ENCODE results near the gene IRF8. TPM values are rescaled to one million over a fixed set of nuclear protein-coding genes. Genes with fewer than 3 reads are reported as not detected.

The IRF8 gene
- polyA plus RNA-seq, 1 experiment: not detected

- Histone ChIP-seq H3K9me3 (ENCODE audit: control insufficient read depth, insufficient read depth, low read length) (no peaks in the 10 kb centered on the region; the same call in 1 of the 2 replicates), H3K27me3 (ENCODE audit: control insufficient read depth, insufficient read depth, low read length) (peaks cover 68% of the 10 kb centered on the region), H3K27ac (ENCODE audit: low read depth, low read length) (no peak overlapping the region), H3K4me3 (ENCODE audit: low read depth, low read length) (no peak overlapping the region)
- no peak for DNase-seq (ENCODE audit: low read depth, low spot score)
- TF ChIP-seq, protein P1, sequence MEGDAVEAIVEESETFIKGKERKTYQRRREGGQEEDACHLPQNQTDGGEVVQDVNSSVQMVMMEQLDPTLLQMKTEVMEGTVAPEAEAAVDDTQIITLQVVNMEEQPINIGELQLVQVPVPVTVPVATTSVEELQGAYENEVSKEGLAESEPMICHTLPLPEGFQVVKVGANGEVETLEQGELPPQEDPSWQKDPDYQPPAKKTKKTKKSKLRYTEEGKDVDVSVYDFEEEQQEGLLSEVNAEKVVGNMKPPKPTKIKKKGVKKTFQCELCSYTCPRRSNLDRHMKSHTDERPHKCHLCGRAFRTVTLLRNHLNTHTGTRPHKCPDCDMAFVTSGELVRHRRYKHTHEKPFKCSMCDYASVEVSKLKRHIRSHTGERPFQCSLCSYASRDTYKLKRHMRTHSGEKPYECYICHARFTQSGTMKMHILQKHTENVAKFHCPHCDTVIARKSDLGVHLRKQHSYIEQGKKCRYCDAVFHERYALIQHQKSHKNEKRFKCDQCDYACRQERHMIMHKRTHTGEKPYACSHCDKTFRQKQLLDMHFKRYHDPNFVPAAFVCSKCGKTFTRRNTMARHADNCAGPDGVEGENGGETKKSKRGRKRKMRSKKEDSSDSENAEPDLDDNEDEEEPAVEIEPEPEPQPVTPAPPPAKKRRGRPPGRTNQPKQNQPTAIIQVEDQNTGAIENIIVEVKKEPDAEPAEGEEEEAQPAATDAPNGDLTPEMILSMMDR (IDR thresholded peaks at IDR 0.05; ENCODE audit: low read depth, low read length): no peak
- CTCF ChIA-PET: interaction anchor here (1.6 kb wide), 1 partner anchor 108 kb away, joined by 5 read pairs; no protein-coding TSS in a partner anchor
- POLR2A ChIA-PET: no interaction called here
These were observed 30.3 kb downstream of the IRF8 start for GRCh38 chr16:85929259-85929721.

DNA sequence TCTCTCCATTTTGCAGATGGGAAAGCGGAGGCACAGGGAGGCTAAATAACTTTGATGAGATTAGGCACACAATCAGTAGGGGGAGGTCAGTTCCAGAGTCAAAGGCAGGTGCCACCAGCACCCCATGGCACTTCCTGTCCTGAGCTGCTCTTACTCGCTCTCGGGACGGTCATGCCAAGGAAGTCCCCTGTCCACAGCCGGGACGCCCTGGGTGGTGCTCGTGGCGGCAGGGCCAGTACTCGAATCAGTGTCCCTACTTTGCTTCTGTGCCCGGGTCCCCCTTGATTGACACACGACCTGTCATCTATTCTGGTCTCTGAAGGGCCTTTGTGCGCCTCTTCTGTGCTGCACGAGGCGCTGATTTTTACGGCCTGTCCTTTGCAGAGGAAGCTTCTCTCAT is 31.3 kb downstream of the IRF8 start:
- Histone ChIP-seq H3K27me3 (ENCODE audit: control insufficient read depth, insufficient read depth, low read length) (peaks cover 69% of the 10 kb centered on the region), H3K4me3 (ENCODE audit: low read depth, low read length) (no peak overlapping the region), H3K9me3 (ENCODE audit: control insufficient read depth, insufficient read depth, low read length) (no peaks in the 10 kb centered on the region; the same call in 1 of the 2 replicates), H3K27ac (ENCODE audit: low read depth, low read length) (no peak overlapping the region)
- no peak for DNase-seq (ENCODE audit: low read depth, low spot score)
- ChIA-PET CTCF (no interaction called here), POLR2A (no interaction called here)
- TF ChIP-seq, protein P1 (IDR thresholded peaks at IDR 0.05; ENCODE audit: low read depth, low read length): no peak

DNA sequence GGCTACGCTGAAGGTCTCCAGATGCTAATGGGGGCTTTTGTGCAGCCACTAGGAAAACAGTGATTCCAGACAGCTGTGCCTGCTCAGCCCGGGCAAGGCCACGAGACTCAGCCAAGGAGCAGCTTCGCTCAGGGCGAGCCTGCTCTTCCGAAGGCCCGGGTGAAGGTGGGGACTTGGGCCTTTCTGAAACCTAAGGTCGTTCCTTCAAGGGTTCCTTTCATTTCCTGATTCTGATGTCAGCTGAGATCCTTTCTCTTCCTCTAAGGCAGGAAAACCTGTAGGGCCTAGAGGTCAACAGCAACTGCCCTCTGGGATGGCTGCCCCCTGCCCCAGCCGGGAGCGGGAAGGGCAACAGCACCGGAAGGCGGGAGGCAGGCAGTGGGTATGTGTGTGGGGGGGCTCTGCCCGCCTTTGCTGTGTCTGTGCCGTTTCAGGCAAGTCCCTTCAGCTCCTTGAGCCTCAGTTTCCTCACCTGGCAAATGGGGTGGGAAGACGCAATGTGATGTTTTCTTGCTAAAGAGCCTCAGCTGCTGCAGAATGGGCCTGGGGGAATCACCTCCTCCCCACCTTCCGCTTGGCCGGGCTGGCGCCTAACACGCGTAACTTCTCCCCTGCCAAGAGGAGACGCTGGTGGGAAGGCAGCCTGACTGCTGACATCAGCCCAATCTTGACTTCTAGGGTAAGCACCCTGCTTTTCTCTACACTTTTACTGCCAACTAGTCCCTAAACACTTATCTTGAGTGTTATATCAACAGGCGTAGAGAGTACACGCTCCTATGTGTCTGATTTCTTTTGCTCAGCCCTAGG is 32.8 kb downstream of the IRF8 start:
- CTCF ChIA-PET: no interaction called here
- Histone ChIP-seq H3K27me3 (ENCODE audit: control insufficient read depth, insufficient read depth, low read length) (peaks cover 61% of the 10 kb centered on the region), H3K4me3 (ENCODE audit: low read depth, low read length) (no peak overlapping the region), H3K9me3 (ENCODE audit: control insufficient read depth, insufficient read depth, low read length) (no peaks in the 10 kb centered on the region; the same call in 1 of the 2 replicates), H3K27ac (ENCODE audit: low read depth, low read length) (no peak overlapping the region)
- POLR2A ChIA-PET: no interaction called here
- TF ChIP-seq, protein P1 (IDR thresholded peaks at IDR 0.05; ENCODE audit: low read depth, low read length): no peak
- no peak for DNase-seq (ENCODE audit: low read depth, low spot score)

- Histone ChIP-seq H3K27ac (ENCODE audit: low read depth, low read length) (no peak overlapping the region), H3K9me3 (ENCODE audit: control insufficient read depth, insufficient read depth, low read length) (no peaks in the 10 kb centered on the region; the same call in 1 of the 2 replicates), H3K4me3 (ENCODE audit: low read depth, low read length) (no peak overlapping the region), H3K27me3 (ENCODE audit: control insufficient read depth, insufficient read depth, low read length) (peaks cover 50% of the 10 kb centered on the region)
- ChIA-PET CTCF (no interaction called here), POLR2A (no interaction called here)
- DNase-seq (ENCODE audit: low read depth, low spot score): no peak
- TF ChIP-seq, protein P1 (IDR thresholded peaks at IDR 0.05; ENCODE audit: low read depth, low read length): no peak
These were observed 35.2 kb downstream of the IRF8 start for GRCh38 chr16:85934210-85934609.

GRCh38 chr16:85935391-85935973 is 36.5 kb downstream of the IRF8 start:
- CTCF ChIA-PET: no interaction called here

More at GRCh38 chr16:85935391-85935973, 36.5 kb downstream of the IRF8 start:
- Histone ChIP-seq H3K9me3 (ENCODE audit: control insufficient read depth, insufficient read depth, low read length) (no peaks in the 10 kb centered on the region; the same call in 1 of the 2 replicates), H3K27me3 (ENCODE audit: control insufficient read depth, insufficient read depth, low read length) (peaks cover 38% of the 10 kb centered on the region), H3K27ac (ENCODE audit: low read depth, low read length) (no peak overlapping the region), H3K4me3 (ENCODE audit: low read depth, low read length) (no peak overlapping the region)
- TF ChIP-seq, protein P1 (IDR thresholded peaks at IDR 0.05; ENCODE audit: low read depth, low read length): no peak
- POLR2A ChIA-PET: no interaction called here
- no peak for DNase-seq (ENCODE audit: low read depth, low spot score)
